ENCODE results near the gene USP36.
"Not testable (repeated sequence)": the region's sequence is repeated elsewhere in the genome, so short reads cannot be mapped to it uniquely, and the experiment has no call there.

The USP36 gene

DNA sequence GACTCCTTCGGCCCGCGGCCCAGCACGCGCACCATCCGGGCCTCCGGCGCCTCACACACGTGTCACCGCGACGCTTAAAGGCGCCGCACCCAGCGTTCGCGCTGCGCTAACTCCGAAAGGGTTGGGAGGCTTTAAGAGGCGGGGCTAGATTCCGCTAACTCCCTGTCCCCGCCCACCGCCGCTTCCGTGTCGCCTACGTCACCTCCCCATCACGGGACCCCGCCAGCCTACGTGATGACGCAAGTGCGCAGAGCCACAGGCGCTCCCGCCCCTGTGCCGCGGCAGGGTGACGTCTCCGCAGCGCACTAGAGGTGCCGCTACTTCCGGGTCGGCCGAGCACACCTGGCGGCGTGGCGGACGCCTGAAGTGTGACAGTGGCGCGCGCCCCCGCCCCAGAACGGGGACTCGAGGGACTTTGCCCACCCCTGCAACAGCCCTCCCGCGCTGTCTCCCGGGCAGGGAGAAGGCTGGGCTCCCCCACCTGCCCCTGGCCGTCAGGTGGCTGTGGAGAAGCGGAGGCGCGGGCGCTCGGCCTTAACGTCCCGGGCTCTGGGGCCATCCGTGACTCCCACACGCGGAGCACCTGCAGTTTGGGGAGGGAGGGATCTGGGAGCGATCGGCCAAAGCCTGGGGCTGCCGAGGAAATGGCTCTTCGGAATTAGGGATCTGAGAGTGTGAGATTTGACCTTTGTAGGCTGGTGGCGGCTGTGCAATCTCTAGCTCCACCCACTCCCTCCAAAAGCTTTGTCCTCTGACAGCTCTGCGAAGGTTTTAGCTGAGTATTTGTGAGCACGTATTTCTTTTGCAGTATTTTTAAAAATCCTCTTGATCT is at the start of gene USP36:
Gene USP36 (minus strand): TSS at position 35 of the 832 bp plus-strand sequence. CDS start 4,451 bp downstream, outside the sequence.
- DNase-seq (ENCODE audit: low read depth, low spot score): peak; percentile 95
- H3K27ac ChIP-seq: peak within 1 kb of the TSS; percentile 93

DNA sequence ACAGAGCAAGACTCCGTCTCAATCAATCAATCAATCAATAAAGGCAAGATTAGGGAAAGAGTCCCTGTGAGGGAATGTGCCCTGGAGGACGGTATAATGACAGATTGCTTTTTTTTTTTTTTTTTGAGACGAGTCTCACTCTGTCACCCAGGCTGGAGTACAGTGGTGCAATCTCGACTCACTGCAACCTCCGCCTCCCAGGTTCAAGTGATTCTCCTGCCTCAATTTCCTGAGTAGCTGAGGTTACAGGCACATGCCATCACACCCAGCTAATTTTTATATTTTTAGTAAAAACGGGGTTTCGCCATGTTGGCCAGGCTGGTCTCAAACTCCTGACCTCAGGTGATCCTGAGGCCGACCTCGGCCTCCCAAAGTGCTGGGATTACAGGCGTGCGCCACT is 49.5 kb upstream of the USP36 start:
- DNase-seq (ENCODE audit: low read depth, low spot score); H3K27ac ChIP-seq: not testable (repeated sequence)

DNA sequence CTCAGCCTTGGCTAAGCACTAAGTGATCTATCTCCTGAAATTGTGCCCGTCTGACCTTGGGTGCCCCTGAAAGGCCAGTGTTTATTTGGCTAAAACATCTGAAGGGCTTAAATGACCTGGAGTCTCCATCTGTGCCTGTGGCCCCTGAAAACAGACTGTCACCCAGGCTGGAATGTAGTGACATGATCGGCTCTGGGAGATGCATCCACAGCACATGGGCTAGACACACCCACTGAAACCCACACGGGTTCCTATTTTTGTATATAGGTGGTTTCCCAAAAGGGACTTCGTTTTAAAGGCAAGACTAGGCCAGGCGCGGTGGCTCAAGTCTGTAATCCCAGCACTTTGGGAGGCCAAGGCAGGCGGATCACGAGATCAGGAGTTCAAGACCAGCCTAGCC is 48.9 kb upstream of the USP36 start:
- H3K27ac ChIP-seq: no peak overlapping the region
- DNase-seq (ENCODE audit: low read depth, low spot score): no peak

DNA sequence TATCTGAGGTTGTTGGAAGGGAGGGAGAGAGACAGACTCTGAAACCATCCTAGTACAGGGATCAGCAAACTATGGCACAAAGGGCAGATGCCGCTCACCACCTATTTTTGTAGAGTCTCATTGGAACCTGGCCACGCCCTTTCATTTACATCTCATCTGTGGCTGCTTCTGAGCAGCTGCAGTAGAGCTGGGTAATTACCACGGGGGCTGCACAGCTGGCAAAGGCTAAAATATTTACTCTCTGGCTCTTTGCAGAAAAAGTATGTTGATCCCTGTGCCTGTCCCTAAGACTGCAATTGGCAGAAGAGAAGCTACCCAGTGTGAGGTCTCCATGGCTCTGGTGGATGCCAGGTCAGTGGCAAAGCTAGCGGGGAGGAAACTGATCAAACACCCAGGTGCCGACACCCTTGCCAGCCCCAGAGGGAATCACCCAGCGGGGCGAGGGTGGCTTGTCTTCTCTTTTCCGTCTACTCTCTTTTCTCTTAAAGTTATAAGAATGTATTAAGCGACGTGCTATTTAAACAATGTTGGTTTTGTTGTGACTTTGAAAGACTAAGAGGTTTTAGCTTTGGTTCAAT is 48.4 kb upstream of the USP36 start:
- no peak for DNase-seq (ENCODE audit: low read depth, low spot score)
- H3K27ac ChIP-seq: no peak overlapping the region

DNA sequence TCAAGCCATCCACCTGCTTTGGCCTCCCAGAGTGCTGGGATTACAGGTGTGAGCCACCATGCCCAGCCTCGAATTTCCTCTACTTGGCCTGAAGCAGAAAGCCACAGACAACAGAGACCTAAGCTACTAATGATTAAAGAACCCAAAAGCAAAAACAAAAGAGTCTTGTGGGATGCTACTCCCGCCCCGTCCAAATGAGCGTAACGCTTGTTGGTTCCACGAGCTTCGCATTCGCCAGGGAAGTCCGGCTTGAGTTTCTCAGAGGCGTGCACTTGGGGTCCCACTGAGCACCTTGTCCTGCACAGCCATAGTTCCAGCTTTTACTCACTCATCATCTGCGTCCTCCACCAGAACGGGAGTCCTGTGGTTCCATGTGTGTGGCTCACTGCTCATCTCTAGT is 46.3 kb upstream of the USP36 start:
- H3K27ac ChIP-seq: no peak overlapping the region
- DNase-seq (ENCODE audit: low read depth, low spot score): no peak

DNA sequence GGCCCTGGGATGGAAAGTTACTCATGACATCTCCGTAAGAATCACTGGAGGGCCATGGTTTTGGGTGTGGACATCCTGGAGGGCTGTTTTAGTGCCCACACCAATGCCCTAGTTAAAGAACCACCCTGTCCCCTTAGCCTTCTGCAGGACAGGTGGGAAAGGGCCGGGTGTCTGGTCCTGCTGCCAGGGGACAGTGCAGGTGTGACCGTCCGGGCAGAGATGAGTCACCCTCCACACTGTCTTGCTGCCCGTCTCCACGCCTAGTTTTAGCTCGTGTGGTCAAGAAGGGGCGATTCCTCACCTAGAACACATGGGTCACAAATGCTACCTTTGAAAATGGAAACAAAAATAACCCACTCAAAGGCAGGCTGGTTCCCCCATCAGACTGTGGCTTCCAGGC is 45.3 kb upstream of the USP36 start:
- DNase-seq (ENCODE audit: low read depth, low spot score): no peak

DNA sequence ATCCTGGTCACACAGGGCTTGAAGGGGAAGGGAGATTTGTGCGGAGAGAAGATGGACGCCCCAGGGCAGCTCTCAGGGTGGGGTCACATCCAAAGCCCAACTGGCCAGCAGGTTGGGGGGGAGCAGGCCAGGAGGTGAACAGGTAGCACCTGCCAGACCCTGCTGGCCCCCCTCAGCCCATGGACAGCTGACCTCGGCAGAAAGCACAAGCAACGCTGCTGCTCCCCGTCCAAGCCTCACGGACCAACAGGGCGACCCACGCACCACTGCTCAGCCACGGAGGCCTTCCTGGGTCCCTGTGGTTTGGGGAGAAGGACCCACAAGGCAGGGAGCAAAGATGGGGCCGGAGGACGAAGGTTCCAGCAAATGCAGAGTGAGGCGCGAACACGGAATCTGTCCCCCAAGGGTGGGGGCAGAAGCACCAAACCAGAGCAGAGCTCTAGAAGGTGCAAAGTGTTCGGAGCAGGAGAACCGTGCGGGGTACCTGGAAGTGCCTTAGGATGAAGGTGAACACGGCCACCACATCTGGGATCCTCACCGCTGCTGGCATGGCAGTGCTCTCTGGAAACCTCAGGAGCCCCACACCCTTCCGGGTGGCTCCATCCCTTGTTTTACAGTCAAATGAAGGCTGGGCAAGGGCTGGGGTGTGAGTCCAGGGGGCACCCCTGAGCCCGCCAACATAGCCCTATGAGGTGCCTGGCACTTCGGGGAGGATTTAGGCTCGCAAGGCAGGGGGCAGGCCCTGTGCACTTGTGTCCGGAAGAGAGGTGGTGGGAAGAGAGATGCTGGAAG is 44.5 kb upstream of the USP36 start:
- H3K27ac ChIP-seq: no peak overlapping the region

More for the DNA sequence above, 45.3 kb upstream of the USP36 start:
- H3K27ac ChIP-seq: no peak overlapping the region

DNA sequence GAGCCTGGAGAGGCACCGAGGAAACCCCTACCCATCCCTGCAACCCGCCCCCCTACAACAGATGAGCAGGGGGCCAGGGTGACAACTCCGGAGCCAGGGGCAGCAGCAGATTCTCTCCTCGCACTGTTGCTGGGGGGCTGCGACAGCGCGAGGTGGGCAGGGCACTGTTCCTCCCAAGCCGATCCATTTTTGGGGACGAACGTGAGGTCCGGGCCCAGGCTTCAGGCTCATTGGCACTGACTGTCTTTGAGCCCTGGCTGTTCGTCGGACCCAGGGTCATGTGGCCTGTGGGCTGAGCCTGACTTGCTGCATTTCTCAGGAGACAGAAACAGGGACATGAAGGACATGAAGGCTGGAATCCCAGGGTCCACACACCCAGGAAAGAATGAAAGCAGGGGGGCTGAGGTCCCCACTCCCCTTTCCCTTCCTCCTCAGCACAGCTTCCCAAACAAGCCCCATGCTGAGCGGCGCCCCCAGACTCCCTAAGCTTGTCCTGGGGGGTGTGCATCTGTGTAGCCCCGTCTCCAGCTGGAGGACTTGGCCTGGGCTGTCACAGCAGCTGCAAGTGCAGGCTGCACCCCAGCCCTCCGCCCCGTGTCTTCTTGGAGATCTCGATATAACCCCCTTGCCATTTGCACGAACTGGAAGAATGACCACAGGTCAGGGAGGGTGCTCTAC is 43.7 kb upstream of the USP36 start:
- DNase-seq (ENCODE audit: low read depth, low spot score): no peak
- H3K27ac ChIP-seq: peak overlapping the region; percentile 70

More for the DNA sequence above, 44.5 kb upstream of the USP36 start:
- no peak for DNase-seq (ENCODE audit: low read depth, low spot score)

DNA sequence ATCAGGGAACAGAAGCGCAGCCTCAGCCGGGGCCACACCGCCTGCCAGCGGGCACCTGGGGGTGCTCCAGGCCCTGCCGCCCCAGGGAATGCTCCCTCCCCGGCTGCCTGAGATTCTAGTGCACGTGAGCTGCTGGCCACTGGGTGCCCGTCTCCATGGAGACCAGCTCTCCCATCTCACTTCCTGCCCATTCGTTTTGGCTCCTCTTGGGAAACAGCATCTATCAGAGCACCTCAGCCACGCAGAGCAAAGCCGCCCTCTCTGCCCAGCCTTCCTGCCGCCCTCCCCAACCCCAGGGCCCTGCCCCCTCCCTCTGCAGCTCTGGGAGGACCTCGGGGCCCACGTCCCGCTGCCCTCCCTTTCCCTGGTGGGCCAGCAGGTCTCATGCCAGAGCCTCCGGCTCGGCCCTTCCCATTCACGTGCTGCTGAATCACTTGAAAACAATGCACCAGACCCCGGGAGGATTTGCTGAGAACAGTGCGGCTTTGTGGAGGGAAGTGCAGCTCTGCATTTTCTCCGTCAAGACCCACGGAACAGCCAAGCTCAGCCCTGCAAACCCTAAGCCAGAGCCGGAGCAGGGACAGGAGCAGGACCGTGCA is 43.0 kb upstream of the USP36 start:
- DNase-seq (ENCODE audit: low read depth, low spot score): no peak
- peak overlapping the region; percentile 70 for H3K27ac ChIP-seq

DNA sequence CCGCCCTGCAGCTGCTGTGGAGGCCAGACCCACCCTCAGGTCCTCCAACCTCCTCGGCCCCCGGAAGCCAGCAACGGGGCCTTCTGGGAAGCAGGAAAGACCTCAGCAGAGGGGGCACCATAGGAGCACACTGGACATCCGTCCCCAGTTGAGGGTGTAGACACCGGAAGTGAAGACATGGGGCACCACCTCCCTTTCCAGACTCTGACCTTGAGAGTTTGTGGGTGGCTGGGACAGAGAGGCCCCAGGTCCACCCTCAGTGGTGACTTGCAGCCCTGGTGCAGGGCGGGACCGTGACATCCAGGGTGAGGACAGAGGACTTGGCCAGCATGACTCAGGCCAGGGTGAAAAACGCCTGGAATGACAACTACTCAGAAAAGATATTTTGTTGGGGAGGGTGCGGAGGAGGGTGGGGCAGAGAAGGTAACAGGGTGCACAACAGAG is 42.5 kb upstream of the USP36 start:
- H3K27ac ChIP-seq: peak overlapping the region; percentile 70
- no peak for DNase-seq (ENCODE audit: low read depth, low spot score)

DNA sequence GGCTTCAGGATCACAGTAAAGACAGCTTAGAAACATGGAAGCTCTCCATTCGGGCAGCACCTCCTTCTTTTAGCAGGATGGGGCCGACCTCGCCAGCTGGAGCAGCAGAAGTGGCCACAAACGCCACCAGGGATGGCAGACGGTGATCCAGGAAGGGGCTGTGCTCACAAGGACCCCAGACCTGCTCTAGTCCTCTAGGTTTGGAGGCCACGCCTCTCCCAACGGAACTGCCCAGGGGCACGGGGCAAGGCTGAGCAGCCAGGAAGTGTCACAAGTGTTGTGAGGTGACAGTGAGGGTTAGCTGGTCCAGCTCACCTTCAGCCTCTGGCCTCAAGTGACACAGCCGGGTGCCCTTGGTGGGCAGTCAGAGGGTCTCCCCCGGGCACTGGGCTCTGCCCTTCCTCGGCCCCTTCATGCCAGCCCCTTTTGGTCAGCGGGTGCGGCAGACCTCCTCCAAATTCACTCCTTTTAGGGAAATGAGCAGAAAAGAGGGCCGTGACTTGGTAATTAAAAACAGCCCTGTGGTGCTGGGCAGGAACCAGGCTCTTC is 42.0 kb upstream of the USP36 start:
- no peak for DNase-seq (ENCODE audit: low read depth, low spot score)
- peak overlapping the region; percentile 70 for H3K27ac ChIP-seq

DNA sequence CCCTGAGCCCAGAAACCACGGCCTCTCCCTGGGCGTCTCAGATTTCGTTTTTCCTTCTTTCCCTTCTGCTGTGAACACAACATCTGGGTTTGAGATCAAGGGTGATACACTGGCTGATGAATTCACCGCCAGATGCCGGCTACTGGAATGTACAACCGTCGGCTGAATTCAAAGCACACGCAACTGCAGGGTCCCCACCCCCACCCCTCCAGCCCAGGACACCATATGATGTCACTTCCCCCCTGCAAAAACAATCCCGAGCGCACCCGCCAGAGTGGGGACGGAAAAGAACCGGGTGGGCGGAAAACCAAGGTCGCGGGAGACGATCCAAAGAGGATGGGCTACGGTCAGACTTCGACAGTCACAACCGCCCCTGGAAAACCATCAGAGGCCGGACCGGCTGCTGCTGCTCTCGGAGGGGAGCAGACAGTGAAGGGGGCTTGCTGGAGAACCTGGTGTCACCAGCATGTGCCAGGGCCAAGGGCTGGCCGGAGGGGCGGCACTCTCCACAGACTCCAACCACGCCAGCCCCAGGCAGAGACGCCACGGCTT is 39.1 kb upstream of the USP36 start:
- H3K27ac ChIP-seq: no peak overlapping the region
- DNase-seq (ENCODE audit: low read depth, low spot score): no peak

DNA sequence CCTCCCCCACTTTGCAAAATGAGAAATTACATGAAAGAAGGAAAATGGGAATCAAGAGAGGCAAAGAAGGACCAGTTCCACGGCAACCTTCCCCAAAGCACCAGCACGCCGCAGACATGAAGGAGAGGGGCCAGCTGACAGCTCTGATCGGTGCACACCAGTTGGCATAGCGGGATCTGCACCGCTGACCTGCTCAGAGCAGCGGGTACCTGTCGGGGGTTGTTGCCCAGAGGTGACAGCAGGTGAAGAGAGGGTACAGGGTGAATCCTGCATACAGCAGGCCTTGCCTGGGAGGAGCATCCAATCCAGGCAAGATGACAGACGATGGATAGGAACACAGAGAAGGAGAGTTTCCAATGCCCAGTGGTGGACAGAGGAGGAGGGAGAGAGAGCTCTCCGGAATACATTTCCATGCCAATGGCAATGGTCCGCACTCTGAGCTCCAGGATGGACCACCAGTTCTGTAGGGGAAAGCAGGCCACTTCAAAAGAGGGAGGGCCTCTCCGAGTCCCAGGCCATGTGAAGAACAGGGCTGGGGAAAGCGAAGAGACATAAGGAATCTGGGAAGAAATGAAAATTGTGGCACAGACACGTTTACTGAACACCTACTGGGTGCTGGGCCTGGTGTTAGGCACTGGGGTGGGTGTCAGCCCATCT is 38.4 kb upstream of the USP36 start:
- no peak overlapping the region for H3K27ac ChIP-seq
- DNase-seq (ENCODE audit: low read depth, low spot score): no peak

DNA sequence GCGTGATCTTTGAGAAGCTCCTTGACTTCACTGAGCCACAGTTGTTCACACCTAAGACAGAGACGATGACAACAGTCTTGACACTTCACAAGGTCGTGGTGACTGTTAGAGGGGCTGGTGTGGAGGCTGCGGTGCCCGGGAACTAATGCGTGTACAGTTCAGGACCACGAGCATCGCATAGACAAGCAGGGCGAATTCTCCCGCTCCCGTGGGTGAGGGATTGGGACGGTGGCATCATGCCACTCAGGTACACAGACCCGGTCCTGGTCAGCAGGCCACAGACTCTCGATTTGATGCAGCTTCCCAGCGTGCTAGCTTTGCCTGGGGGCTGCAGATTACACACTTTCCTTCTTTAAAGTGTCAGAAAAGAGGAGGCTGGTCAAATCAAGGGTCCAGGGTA is 37.6 kb upstream of the USP36 start:
- no peak overlapping the region for H3K27ac ChIP-seq
- no peak for DNase-seq (ENCODE audit: low read depth, low spot score)

DNA sequence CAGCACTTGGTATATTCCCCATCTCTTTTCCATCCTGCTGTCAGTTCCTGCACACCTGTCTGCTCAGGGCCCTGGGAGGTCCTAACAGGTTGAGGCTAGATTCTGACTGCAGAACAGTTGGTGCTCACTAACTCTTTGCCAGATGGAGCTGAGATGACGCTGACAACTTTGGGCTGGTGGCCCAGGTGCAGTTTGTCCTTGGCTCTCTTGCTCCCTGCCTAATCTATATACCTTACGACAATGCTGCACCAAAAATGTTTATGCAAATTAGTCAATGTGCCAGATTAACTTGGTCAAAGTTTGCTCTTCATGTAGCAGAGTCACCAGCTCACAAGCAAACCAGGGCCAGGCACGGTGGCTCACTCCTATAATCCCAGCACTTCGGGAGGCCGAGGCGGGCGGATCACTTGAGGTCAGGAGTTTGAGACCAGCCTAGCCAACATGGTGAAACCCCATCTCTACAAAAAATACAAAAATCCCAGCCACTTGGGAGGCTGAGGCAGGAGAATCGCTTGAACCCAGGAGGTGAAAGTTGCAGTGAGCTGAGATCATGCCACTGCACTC is 36.4 kb upstream of the USP36 start:
- not testable (repeated sequence) for DNase-seq (ENCODE audit: low read depth, low spot score)

DNA sequence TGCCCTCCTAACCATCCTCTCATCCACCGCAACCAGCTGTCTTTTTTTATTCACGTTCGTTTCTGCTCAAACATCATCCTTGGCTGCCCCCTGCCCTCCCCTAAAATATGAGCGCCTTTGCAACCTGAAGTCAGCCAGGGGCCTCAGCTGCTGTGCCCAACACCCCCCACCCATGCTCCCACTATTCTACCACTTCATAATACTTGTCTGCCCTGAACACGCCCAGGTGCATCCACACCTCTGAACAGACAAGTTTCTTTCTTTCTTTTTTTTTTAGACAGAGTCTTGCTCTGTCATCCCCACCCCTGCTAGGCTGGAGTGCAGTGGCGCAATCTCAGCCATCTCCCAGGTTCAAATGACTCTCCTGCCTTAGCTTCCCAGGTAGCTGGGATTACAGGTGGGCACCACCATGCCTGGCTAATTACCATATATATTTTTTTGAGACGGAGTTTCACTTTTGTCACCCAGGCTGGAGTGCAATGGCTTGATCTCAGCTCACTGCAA is 35.5 kb upstream of the USP36 start:
- no peak overlapping the region for H3K27ac ChIP-seq
- DNase-seq (ENCODE audit: low read depth, low spot score): no peak

More for the DNA sequence above, 36.4 kb upstream of the USP36 start:
- not testable (repeated sequence) for H3K27ac ChIP-seq

DNA sequence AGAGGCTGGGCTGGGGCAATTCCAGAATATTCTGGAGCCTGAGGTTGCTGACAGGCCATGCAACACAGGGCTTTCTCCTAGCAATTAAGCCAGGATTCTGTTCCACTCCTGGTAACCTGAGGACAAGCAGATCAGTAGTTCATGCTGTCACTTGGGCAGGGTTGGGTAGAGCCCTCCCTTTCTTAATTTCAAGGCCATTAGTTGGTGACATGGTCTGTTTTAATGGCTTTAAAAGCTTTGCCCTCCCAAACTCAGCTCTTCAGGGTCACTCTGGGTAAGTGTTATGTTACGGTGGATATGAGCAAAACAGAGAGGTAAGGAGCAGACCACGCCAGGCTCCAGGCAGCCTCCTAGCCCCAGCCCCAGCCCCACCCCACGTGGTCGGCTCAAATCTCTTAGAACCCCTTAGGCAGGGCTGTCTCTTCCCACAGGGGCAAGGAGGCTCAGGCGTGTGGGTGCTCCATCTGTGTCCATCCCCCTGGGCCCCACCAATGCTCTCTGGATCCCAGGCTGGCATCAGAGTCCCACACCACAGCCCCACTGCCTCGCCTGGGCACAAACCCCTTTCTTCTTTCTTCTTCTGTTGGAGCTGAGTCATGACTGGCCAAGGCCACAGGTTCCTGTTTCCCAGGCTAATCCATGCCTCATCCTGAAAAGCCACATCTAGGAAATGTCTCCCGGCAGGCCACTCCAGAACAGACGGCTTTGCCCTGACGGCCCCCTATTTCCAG is 34.9 kb upstream of the USP36 start:
- H3K27ac ChIP-seq: no peak overlapping the region
- no peak for DNase-seq (ENCODE audit: low read depth, low spot score)

Measured in epithelial cell of prostate (primary cell).